H1 (cell line): ENCODE data around the gene CLIP3. TPM values are rescaled to one million over a fixed set of nuclear protein-coding genes. Genes with fewer than 3 reads are reported as not detected.

ENCODE experiments used
- CTCF ChIA-PET: fragments of 300-600 bp; sonication (Branson Sonifier 250); formaldehyde crosslinking; loops from one replicate; lab custom pipeline; 2021; ENCODE audit not compliant: partially characterized antibody; lab: Charles Lee
- POLR2A ChIA-PET: fragments of 300-600 bp; sonication (Branson Sonifier 250); formaldehyde crosslinking; loops from one replicate; lab custom pipeline; 2021; ENCODE audit warnings: inconsistent platforms; ENCODE audit not compliant: partially characterized antibody; lab: Charles Lee
- DNase-seq, 2 experiments: peaks; one replicate each; pipeline versions ENCODE4 v3.0.0 to v3.0.0-alpha.2; 2010 to 2022; ENCODE audit warnings: low spot score in 2 of 2, low read depth in 1 of 2, mixed read lengths in 1 of 2
- FAIRE-seq: peaks from 2 replicates; lab custom pipeline; 2011; peaks lifted over from hg19 to GRCh38; lab: Jason Lieb, UNC
- H2AFZ ChIP-seq: 2 replicates; pipeline ENCODE4 v1.8.1; 2012; ENCODE audit warnings: low read length, inconsistent platforms
- H2AK5ac ChIP-seq: 2 replicates; pipeline ENCODE4 v1.6.1; 2013; ENCODE audit warnings: low read depth, low read length
- H2BK120ac ChIP-seq: replicated peaks from 2 replicates; pipeline ENCODE3; 2013; ENCODE audit warnings: low read depth, low read length, inconsistent platforms
- H2BK12ac ChIP-seq: 2 replicates; pipeline ENCODE4 v1.6.1; 2013; ENCODE audit warnings: low read depth, low read length
- H2BK15ac ChIP-seq: 2 replicates; pipeline ENCODE4 v1.6.1; 2013; ENCODE audit warnings: low read length
- H2BK20ac ChIP-seq: 2 replicates; pipeline ENCODE4 v1.6.1; 2013; ENCODE audit warnings: low read length
- H2BK5ac ChIP-seq: 2 replicates; pipeline ENCODE4 v1.6.1; 2013; ENCODE audit warnings: low read depth, low read length
- H3K14ac ChIP-seq: 2 replicates; pipeline ENCODE4 v1.6.1; 2013; ENCODE audit warnings: inconsistent platforms; ENCODE audit not compliant: insufficient read length
- H3K18ac ChIP-seq: 2 replicates; pipeline ENCODE4 v1.6.1; 2013; ENCODE audit warnings: low read length; ENCODE audit errors: extremely low read depth
- H3K23ac ChIP-seq: 2 replicates; pipeline ENCODE4 v1.6.1; 2013; ENCODE audit warnings: inconsistent platforms; ENCODE audit not compliant: insufficient read length
- H3K23me2 ChIP-seq: 2 replicates; pipeline ENCODE4 v1.6.1; 2013; ENCODE audit warnings: low read depth, low read length
- H3K27ac ChIP-seq: 2 replicates; pipeline ENCODE4 v1.6.1; 2011; ENCODE audit warnings: low read depth, low read length, inconsistent platforms
- H3K27me3 ChIP-seq, 4 experiments: replicated peaks in 1 of 4; 1 replicate in 1 of 4; 2 replicates in 3 of 4; pipeline versions ENCODE4 v1.6.1 to v1.8.1; 2011 to 2013; ENCODE audit warnings: low read length in 3 of 4, mild to moderate bottlenecking in 3 of 4, inconsistent platforms in 2 of 4, mixed read lengths in 2 of 4, moderate library complexity in 1 of 4; ENCODE audit not compliant: control insufficient read depth in 3 of 4, insufficient read depth in 3 of 4; ENCODE audit errors: extremely low read depth in 1 of 4
- H3K36me3 ChIP-seq, 4 experiments: 2 replicates each; pipeline versions ENCODE4 v1.6.1 to v1.8.1; 2011 to 2013; ENCODE audit warnings: mild to moderate bottlenecking in 4 of 4, low read length in 3 of 4, moderate library complexity in 2 of 4, control low read depth in 1 of 4, inconsistent platforms in 1 of 4; ENCODE audit not compliant: insufficient read depth in 4 of 4, control insufficient read depth in 2 of 4
- H3K4ac ChIP-seq: replicated peaks from 2 replicates; pipeline ENCODE3; 2013; ENCODE audit warnings: low read length, low read depth, mixed read lengths, inconsistent platforms; ENCODE audit not compliant: insufficient read length
- H3K4me1 ChIP-seq, 4 experiments: replicated peaks in 1 of 4; 1 replicate in 1 of 4; 2 replicates in 3 of 4; pipeline versions ENCODE4 v1.6.1 to v1.8.1; 2011 to 2013; ENCODE audit warnings: low read length in 3 of 4, inconsistent platforms in 2 of 4, mixed read lengths in 1 of 4; ENCODE audit not compliant: insufficient read depth in 4 of 4, control insufficient read depth in 3 of 4
- H3K4me2 ChIP-seq, 2 experiments: 2 replicates each; pipeline versions ENCODE4 v1.6.1 to v1.8.1; 2011 to 2013; ENCODE audit warnings: low read depth in 2 of 2, low read length in 2 of 2, control low read depth in 1 of 2, inconsistent platforms in 1 of 2, mild to moderate bottlenecking in 1 of 2; ENCODE audit not compliant: insufficient read depth in 1 of 2
- H3K4me3 ChIP-seq, 4 experiments: fragments of 200-600, 300-600 bp in 1 of 4; sonication (generic), shearing (Covaris generic), sonication (Bioruptor Twin) in 1 of 4; 2 replicates each; pipeline versions ENCODE4 v1.5.1 to v1.8.1; 2011 to 2016; ENCODE audit warnings: low read length in 4 of 4, low read depth in 3 of 4, control low read depth in 2 of 4, inconsistent platforms in 2 of 4, mild to moderate bottlenecking in 2 of 4, mixed read lengths in 1 of 4, moderate library complexity in 1 of 4; ENCODE audit not compliant: insufficient read depth in 2 of 4; ENCODE audit errors: extremely low read depth in 1 of 4
- H3K56ac ChIP-seq: replicated peaks from 2 replicates; pipeline ENCODE3; 2013; ENCODE audit warnings: low read depth, mild to moderate bottlenecking, mixed read lengths, low read length, inconsistent platforms; ENCODE audit not compliant: insufficient read length
- H3K79me1 ChIP-seq: 2 replicates; pipeline ENCODE4 v1.6.1; 2013; ENCODE audit warnings: low read depth, low read length, control low read depth
- H3K79me2 ChIP-seq, 2 experiments: 2 replicates each; pipeline versions ENCODE4 v1.6.1 to v1.8.1; 2012 to 2013; ENCODE audit warnings: low read length in 2 of 2, mild to moderate bottlenecking in 2 of 2, inconsistent platforms in 1 of 2; ENCODE audit not compliant: insufficient read depth in 2 of 2, control insufficient read depth in 1 of 2
- H3K9ac ChIP-seq, 4 experiments: replicated peaks in 1 of 4; 1 replicate in 1 of 4; 2 replicates in 3 of 4; pipeline versions ENCODE4 v1.6.1 to v1.8.1; 2011 to 2013; ENCODE audit warnings: low read depth in 3 of 4, low read length in 3 of 4, control low read depth in 2 of 4, mild to moderate bottlenecking in 2 of 4, moderate library complexity in 2 of 4, inconsistent platforms in 1 of 4; ENCODE audit errors: extremely low read depth in 1 of 4
- H3K9me3 ChIP-seq, 2 experiments: 2 replicates each; pipeline versions ENCODE4 v1.6.1 to v1.8.1; 2012 to 2013; ENCODE audit warnings: mild to moderate bottlenecking in 2 of 2, moderate library complexity in 2 of 2, control low read depth in 1 of 2, inconsistent platforms in 1 of 2, low read depth in 1 of 2, low read length in 1 of 2, mixed read lengths in 1 of 2; ENCODE audit not compliant: insufficient read depth in 2 of 2
- H4K20me1 ChIP-seq, 2 experiments: replicated peaks in 1 of 2; 2 replicates each; pipeline versions ENCODE3 to v1.8.1; 2011 to 2013; ENCODE audit warnings: inconsistent platforms in 2 of 2, low read length in 2 of 2, mild to moderate bottlenecking in 1 of 2; ENCODE audit not compliant: insufficient read depth in 2 of 2, control insufficient read depth in 1 of 2
- H4K5ac ChIP-seq: 2 replicates; pipeline ENCODE4 v1.6.1; 2013; ENCODE audit warnings: low read length, low read depth, mixed read lengths, inconsistent platforms; ENCODE audit not compliant: insufficient read length
- H4K8ac ChIP-seq: 2 replicates; pipeline ENCODE4 v1.8.0; 2013; ENCODE audit warnings: mild to moderate bottlenecking, moderate library complexity, low read length, inconsistent platforms; ENCODE audit not compliant: insufficient read depth; ENCODE audit errors: extremely low read depth
- H4K91ac ChIP-seq: replicated peaks from 2 replicates; pipeline ENCODE3; 2013; ENCODE audit warnings: low read length, mixed read lengths, inconsistent platforms; ENCODE audit not compliant: insufficient read length
- ATF2 ChIP-seq: IDR thresholded peaks from 2 replicates; pipeline ENCODE4 v1.6.1; 2012; ENCODE audit warnings: low read length, inconsistent platforms
- BRCA1 ChIP-seq: IDR thresholded peaks from 2 replicates; pipeline ENCODE4 v1.6.1; 2012; ENCODE audit warnings: low read depth, low read length, improper control_type of control experiment
- CBX8 ChIP-seq: fragments of 300-800, 300-1000 bp; sonication (generic); IDR thresholded peaks from 2 replicates; pipeline ENCODE4 v1.7.1; 2016; ENCODE audit warnings: low read depth, low read length, borderline replicate concordance
- HDAC2 ChIP-seq, 2 experiments: fragments of 300-600 bp in 1 of 2; sonication (generic) in 1 of 2; IDR thresholded peaks; 2 replicates each; pipeline ENCODE4 v1.6.1; 2011 to 2012; ENCODE audit warnings: low read depth in 2 of 2, low read length in 2 of 2, mild to moderate bottlenecking in 2 of 2, moderate library complexity in 2 of 2, borderline replicate concordance in 1 of 2, inconsistent platforms in 1 of 2
- HDAC6 ChIP-seq: IDR thresholded peaks from one replicate; pipeline ENCODE4 v1.7.1; 2012; ENCODE audit warnings: low read depth, mild to moderate bottlenecking, inconsistent platforms, low read length, moderate library complexity
- NANOG ChIP-seq: IDR thresholded peaks from 2 replicates; pipeline ENCODE4 v1.6.1; 2011; ENCODE audit warnings: low read length, low read depth, mild to moderate bottlenecking, inconsistent platforms; ENCODE audit not compliant: insufficient read depth, poor library complexity, severe bottlenecking
- RFX5 ChIP-seq: IDR thresholded peaks from 2 replicates; pipeline ENCODE4 v1.6.1; 2011; ENCODE audit warnings: low read depth, low read length, improper control_type of control experiment, borderline replicate concordance
- RXRA ChIP-seq: IDR thresholded peaks from 2 replicates; pipeline ENCODE4 v1.6.1; 2011; ENCODE audit warnings: low read depth, mild to moderate bottlenecking, low read length, moderate library complexity; ENCODE audit not compliant: insufficient read depth
- TAF1 ChIP-seq: IDR thresholded peaks from 2 replicates; pipeline ENCODE4 v1.6.1; 2011; ENCODE audit warnings: mild to moderate bottlenecking, low read depth, low read length
- TEAD4 ChIP-seq: IDR thresholded peaks from 2 replicates; pipeline ENCODE4 v1.6.1; 2012; ENCODE audit warnings: low read depth, low read length, inconsistent platforms, mixed read lengths
- WGBS, 2 experiments: shearing (Covaris generic) in 1 of 2; methylation state at CpG; one replicate each; pipeline versions ENCODE4 v1.1.6 to v1.1.7; 2013 to 2015; ENCODE audit warnings: low lambda C conversion rate in 2 of 2, mixed read lengths in 2 of 2, inconsistent platforms in 1 of 2, low coverage in 1 of 2, missing lambda C conversion rate in 1 of 2; ENCODE audit not compliant: insufficient replicate concordance in 2 of 2, insufficient coverage in 1 of 2, insufficient read length in 1 of 2; ENCODE audit errors: extremely low coverage in 1 of 2, missing lambda C conversion rate in 1 of 2; 5-methylcytosine and 5-hydroxymethylcytosine counted together
- polyA plus RNA-seq, 7 experiments: library from polyadenylated mRNA; depleted of rRNA in 3 of 7; stranded (reverse) in 5 of 7; unstranded in 2 of 7; fragments of >200 nt in 5 of 7; fragments of 200-250 nt in 2 of 7; gene quantifications; 1 replicate in 5 of 7; 2 replicates in 1 of 7; 4 replicates in 1 of 7; pipeline versions ENCODE4 v1.2.1 to v1.2.3, GENCODE V29; 2011 to 2013; ENCODE audit warnings: missing spikeins in 2 of 7, mixed read lengths in 2 of 7
- total RNA-seq: library from RNA; stranded (reverse); fragmentation: NEBNext Ultra II Directional; extraction: Animal tissue kit (Norgen Biotek cat#: 25700); gene quantifications from 2 replicates; pipeline ENCODE4 v1.2.1, GENCODE V29; 2021
- TF ChIP-seq, protein P1 (sequence below): IDR thresholded peaks from 2 replicates; pipeline ENCODE4 v1.6.1; 2012; ENCODE audit warnings: inconsistent platforms

Gene CLIP3
- total and polyA plus RNA-seq, 2 of the 8 experiments (the other 6 are each of a cell fraction or from before 2014, with no cell fraction given): 5.9 to 21.7 TPM

- 82% methylated on average over 5 of the region's 5 CpGs; no CpG with 5 or more reads in 1 of the 2 experiments for WGBS, 2 experiments
- Histone ChIP-seq H4K91ac (no peak overlapping the region), H3K4ac (no peak overlapping the region), H2AK5ac (no peak overlapping the region), H2BK15ac (0 out of 2 replicates have a peak overlapping the region, but pooled peaks have one; percentile 21), H4K8ac (no peak overlapping the region), H3K27ac (no peak overlapping the region), H3K9ac (no peak overlapping the region), H3K79me2 (no peaks in the 10 kb centered on the region), H3K23ac (no peak overlapping the region), H2BK12ac (no peak overlapping the region), H3K4me2 (no peak overlapping the region; a peak in 1 of 4 replicates), H3K79me1 (no peaks in the 10 kb centered on the region), H3K4me1 (peaks cover 0 to 9% (median 2%) of the 10 kb centered on the region in 4 experiments; a peak in 6 of 7 replicates), H2BK120ac (no peak overlapping the region), H2BK5ac (no peak overlapping the region), H2BK20ac (no peak overlapping the region), H3K27me3 (no peaks in the 10 kb centered on the region), H3K36me3 (no peaks in the 10 kb centered on the region), H3K14ac (no peak overlapping the region), H2AFZ (no peak overlapping the region), H3K56ac (no peak overlapping the region), H4K5ac (no peak overlapping the region), H3K9me3 (no peaks in the 10 kb centered on the region), H3K23me2 (no peaks in the 10 kb centered on the region), H3K4me3 (no peak overlapping the region), H3K18ac (no peak overlapping the region), H4K20me1 (peaks cover 0 to 3% of the 10 kb centered on the region in 2 experiments)
- POLR2A ChIA-PET: no interaction called here
- DNase-seq (no peak), FAIRE-seq (no peak)
- CTCF ChIA-PET: interaction anchor here (1.2 kb wide), 1 partner anchor 14 kb away, joined by 3 read pairs; no protein-coding TSS in a partner anchor
- TF ChIP-seq RXRA: no peak
- no peak for TF ChIP-seq NANOG
- TF ChIP-seq CBX8: no peak
- no peak for TF ChIP-seq BRCA1
- no peak for TF ChIP-seq TEAD4
- TF ChIP-seq RFX5: no peak
- no peak for TF ChIP-seq ATF2
- TF ChIP-seq HDAC2 (IDR thresholded peaks at IDR 0.05; ENCODE audit: borderline replicate concordance in 1 of 2, low read depth in 2 of 2, low read length in 2 of 2): no peak
- TF ChIP-seq HDAC6: no peak
- no peak for TF ChIP-seq TAF1
- TF ChIP-seq, protein P1, sequence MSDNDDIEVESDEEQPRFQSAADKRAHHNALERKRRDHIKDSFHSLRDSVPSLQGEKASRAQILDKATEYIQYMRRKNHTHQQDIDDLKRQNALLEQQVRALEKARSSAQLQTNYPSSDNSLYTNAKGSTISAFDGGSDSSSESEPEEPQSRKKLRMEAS: no peak
These were observed 13.9 kb upstream of the CLIP3 start for GRCh38 chr19:36046443-36047050.
